Cardiac fibroblast (primary cell): Measurements from ENCODE around the gene NCOA1.
A peak's percentile ranks its signal among the peaks of the same experiment; 100 is the strongest.

ENCODE experiments used
- DNase-seq, 2 donors: peaks; one replicate each; pipeline versions ENCODE4 v3.0.0 to v3.0.0-alpha.2; 2010; ENCODE audit warnings: low read depth in 2 of 2
- H3K4me3 ChIP-seq, 2 donors: replicated peaks in 1 of 2; 1 replicate in 1 of 2; 2 replicates in 1 of 2; pipeline ENCODE4 v1.5.1; 2011; ENCODE audit warnings: low read depth in 2 of 2, low read length in 2 of 2, mild to moderate bottlenecking in 2 of 2, moderate library complexity in 1 of 2
- CTCF ChIP-seq: IDR thresholded peaks from one replicate; pipeline ENCODE4 v1.5.1; 2011; ENCODE audit warnings: low read depth, mild to moderate bottlenecking, low read length, inconsistent platforms

The NCOA1 gene

GRCh38 chr2:24454294-24454693 lies 36.8 kb upstream of the NCOA1 start:
- peak; percentile 49 to 62 for DNase-seq
- peak overlapping the region; percentile 24 to 46 for H3K4me3 ChIP-seq
- TF ChIP-seq CTCF, result no peak

GRCh38 chr2:24456599-24457556 lies 34.2 kb upstream of the NCOA1 start:
- peak; percentile 68 to 79 for DNase-seq
- TF ChIP-seq CTCF, result no peak
- H3K4me3 ChIP-seq, result no peak overlapping the region

- TF ChIP-seq CTCF, result no peak
- no peak for DNase-seq
- H3K4me3 ChIP-seq, result no peak overlapping the region
Measured at GRCh38 chr2:24457696-24458386, 33.2 kb upstream of the NCOA1 start.

GRCh38 chr2:24459224-24460161 lies 31.6 kb upstream of the NCOA1 start:
- no peak for TF ChIP-seq CTCF
- H3K4me3 ChIP-seq, result no peak overlapping the region
- DNase-seq, result no peak

- no peak for DNase-seq
- TF ChIP-seq CTCF, result no peak
- no peak overlapping the region for H3K4me3 ChIP-seq
Measured at GRCh38 chr2:24461685-24462084, 29.4 kb upstream of the NCOA1 start.

- no peak for DNase-seq
- no peak overlapping the region for H3K4me3 ChIP-seq
- no peak for TF ChIP-seq CTCF
Measured at GRCh38 chr2:24463271-24463670, 27.8 kb upstream of the NCOA1 start.
